ENCODE measurements around the gene SERPINB11. TPM values are rescaled to one million over a fixed set of nuclear protein-coding genes. Genes with fewer than 3 reads are reported as not detected.

Gene SERPINB11
- total RNA-seq, 1 experiment from 2014 or later, result not detected

DNA sequence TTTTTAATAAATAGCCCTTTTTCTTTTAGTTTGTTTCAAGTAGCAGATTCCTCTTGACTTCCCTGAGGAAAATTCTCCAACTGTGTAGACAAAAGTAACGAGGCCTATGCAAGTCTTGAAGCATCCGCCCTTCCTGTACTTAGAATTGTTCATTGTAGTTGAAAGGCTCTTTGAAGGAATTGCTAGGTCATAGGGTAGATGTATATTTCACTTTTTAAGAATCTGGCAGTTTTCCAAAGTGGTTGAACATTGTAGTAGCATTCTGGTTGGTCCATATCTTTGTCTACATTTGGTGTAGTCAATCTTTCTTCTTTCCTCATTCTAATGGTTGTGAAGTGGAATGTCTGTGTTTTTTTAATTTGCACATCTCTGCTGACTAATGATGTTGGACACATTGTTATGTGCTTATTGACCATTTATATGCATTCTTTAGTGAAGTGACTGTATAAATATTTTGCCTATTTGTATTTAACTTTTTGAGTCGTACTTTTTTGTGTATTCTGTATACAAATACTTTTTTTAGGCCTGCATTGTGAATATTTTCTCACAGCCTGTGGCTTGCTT lies 5.6 kb upstream of the SERPINB11 start:
- ATAC-seq (no peak), DNase-seq (ENCODE audit: low spot score) (no peak)
- peaks cover 29% of the 10 kb centered on the region for H3K9me3 Mint-ChIP-seq
- H3K36me3 Mint-ChIP-seq, result peaks cover 7% of the 10 kb centered on the region; the same call in 1 of the 2 replicates
- no peaks in the 10 kb centered on the region; the same call in 1 of the 2 replicates for H3K27me3 Mint-ChIP-seq (ENCODE audit: low read depth)
- ChIA-PET POLR2A (no interaction called here), CTCF (no interaction called here)
- H3K4me3 Mint-ChIP-seq, result no peak overlapping the region
- H3K27ac Mint-ChIP-seq, result no peak overlapping the region
- H3K4me1 Mint-ChIP-seq, result peaks cover 6% of the 10 kb centered on the region; the same call in 1 of the 2 replicates
- no peak for TF ChIP-seq TP53 (CRISPR knock-in tag; IDR thresholded peaks at IDR 0.05)
- no peak for TF ChIP-seq ZNF138 (CRISPR knock-in tag; conservative IDR thresholded peaks at IDR 0.05)
- no peak for TF ChIP-seq IRF1 (CRISPR knock-in tag; IDR thresholded peaks at IDR 0.05)
- TF ChIP-seq ATF2 (CRISPR knock-in tag; IDR thresholded peaks at IDR 0.05; ENCODE audit: borderline replicate concordance, low read depth), result no peak
- TF ChIP-seq NR1H2 (CRISPR knock-in tag; IDR thresholded peaks at IDR 0.05), result no peak
- TF ChIP-seq NFE2L1 (CRISPR knock-in tag; IDR thresholded peaks at IDR 0.05), result no peak
- no peak for TF ChIP-seq CREM (CRISPR knock-in tag; IDR thresholded peaks at IDR 0.05)
- TF ChIP-seq IRF2 (CRISPR knock-in tag; IDR thresholded peaks at IDR 0.05; ENCODE audit: borderline replicate concordance, low read depth), result no peak
- TF ChIP-seq ATF1 (CRISPR knock-in tag; IDR thresholded peaks at IDR 0.05), result no peak
- no peak for TF ChIP-seq GABPB1 (CRISPR knock-in tag; IDR thresholded peaks at IDR 0.05)
- no peak for TF ChIP-seq ZSCAN18 (CRISPR knock-in tag; IDR thresholded peaks at IDR 0.05)
- TF ChIP-seq CBFB (CRISPR knock-in tag; IDR thresholded peaks at IDR 0.05; ENCODE audit: low read depth), result no peak

DNA sequence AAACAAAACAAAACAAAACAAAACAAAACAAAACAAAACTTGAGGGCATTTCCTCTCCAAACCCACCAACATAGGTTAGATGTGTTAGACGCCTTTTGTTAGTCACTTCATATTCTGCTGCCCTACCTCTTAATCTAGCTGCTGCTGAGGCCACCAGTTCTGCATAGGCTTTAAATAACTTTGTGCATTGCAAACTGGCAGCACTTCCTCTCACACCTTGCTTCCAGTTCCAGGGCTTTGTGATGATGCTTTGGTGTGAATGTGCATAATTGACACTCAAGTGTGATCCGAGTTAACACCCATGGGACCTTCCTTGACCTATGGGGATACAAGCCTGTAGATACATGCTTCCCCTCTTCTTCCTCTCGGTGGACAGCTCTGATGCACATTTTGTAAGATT lies 2.3 kb upstream of the SERPINB11 start:
- H3K27me3 Mint-ChIP-seq (ENCODE audit: low read depth), result no peaks in the 10 kb centered on the region; the same call in 1 of the 2 replicates
- no peak overlapping the region for H3K4me3 Mint-ChIP-seq
- no peak overlapping the region for H3K27ac Mint-ChIP-seq
- DNase-seq (ENCODE audit: low spot score) (no peak), ATAC-seq (no peak)
- peaks cover 6% of the 10 kb centered on the region; the same call in 1 of the 2 replicates for H3K4me1 Mint-ChIP-seq
- POLR2A ChIA-PET, result no interaction called here
- H3K9me3 Mint-ChIP-seq, result peaks cover 4% of the 10 kb centered on the region; the same call in 1 of the 2 replicates
- no peaks in the 10 kb centered on the region for H3K36me3 Mint-ChIP-seq
- CTCF ChIA-PET, result no interaction called here
- TF ChIP-seq PRDM15 (CRISPR knock-in tag; IDR thresholded peaks at IDR 0.05) (no peak), SP1 (CRISPR knock-in tag; conservative IDR thresholded peaks at IDR 0.05) (no peak), RORB (CRISPR knock-in tag; IDR thresholded peaks at IDR 0.05) (no peak), EMX1 (CRISPR knock-in tag; IDR thresholded peaks at IDR 0.05) (no peak), RELA (CRISPR knock-in tag; IDR thresholded peaks at IDR 0.05; ENCODE audit: borderline replicate concordance) (no peak), ZNF671 (CRISPR knock-in tag; IDR thresholded peaks at IDR 0.05) (no peak), ESRRA (CRISPR knock-in tag; IDR thresholded peaks at IDR 0.05; ENCODE audit: borderline replicate concordance) (no peak), NFYB (CRISPR knock-in tag; conservative IDR thresholded peaks at IDR 0.05; ENCODE audit: low read depth) (no peak), GABPB1 (CRISPR knock-in tag; IDR thresholded peaks at IDR 0.05) (no peak), ELF4 (CRISPR knock-in tag; IDR thresholded peaks at IDR 0.05; ENCODE audit: low read depth) (no peak), TEAD4 (CRISPR knock-in tag; IDR thresholded peaks at IDR 0.05) (no peak)
- TF ChIP-seq, protein P1, sequence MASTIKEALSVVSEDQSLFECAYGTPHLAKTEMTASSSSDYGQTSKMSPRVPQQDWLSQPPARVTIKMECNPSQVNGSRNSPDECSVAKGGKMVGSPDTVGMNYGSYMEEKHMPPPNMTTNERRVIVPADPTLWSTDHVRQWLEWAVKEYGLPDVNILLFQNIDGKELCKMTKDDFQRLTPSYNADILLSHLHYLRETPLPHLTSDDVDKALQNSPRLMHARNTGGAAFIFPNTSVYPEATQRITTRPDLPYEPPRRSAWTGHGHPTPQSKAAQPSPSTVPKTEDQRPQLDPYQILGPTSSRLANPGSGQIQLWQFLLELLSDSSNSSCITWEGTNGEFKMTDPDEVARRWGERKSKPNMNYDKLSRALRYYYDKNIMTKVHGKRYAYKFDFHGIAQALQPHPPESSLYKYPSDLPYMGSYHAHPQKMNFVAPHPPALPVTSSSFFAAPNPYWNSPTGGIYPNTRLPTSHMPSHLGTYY (CRISPR knock-in tag; IDR thresholded peaks at IDR 0.05), result no peak
- TF ChIP-seq, protein P2, sequence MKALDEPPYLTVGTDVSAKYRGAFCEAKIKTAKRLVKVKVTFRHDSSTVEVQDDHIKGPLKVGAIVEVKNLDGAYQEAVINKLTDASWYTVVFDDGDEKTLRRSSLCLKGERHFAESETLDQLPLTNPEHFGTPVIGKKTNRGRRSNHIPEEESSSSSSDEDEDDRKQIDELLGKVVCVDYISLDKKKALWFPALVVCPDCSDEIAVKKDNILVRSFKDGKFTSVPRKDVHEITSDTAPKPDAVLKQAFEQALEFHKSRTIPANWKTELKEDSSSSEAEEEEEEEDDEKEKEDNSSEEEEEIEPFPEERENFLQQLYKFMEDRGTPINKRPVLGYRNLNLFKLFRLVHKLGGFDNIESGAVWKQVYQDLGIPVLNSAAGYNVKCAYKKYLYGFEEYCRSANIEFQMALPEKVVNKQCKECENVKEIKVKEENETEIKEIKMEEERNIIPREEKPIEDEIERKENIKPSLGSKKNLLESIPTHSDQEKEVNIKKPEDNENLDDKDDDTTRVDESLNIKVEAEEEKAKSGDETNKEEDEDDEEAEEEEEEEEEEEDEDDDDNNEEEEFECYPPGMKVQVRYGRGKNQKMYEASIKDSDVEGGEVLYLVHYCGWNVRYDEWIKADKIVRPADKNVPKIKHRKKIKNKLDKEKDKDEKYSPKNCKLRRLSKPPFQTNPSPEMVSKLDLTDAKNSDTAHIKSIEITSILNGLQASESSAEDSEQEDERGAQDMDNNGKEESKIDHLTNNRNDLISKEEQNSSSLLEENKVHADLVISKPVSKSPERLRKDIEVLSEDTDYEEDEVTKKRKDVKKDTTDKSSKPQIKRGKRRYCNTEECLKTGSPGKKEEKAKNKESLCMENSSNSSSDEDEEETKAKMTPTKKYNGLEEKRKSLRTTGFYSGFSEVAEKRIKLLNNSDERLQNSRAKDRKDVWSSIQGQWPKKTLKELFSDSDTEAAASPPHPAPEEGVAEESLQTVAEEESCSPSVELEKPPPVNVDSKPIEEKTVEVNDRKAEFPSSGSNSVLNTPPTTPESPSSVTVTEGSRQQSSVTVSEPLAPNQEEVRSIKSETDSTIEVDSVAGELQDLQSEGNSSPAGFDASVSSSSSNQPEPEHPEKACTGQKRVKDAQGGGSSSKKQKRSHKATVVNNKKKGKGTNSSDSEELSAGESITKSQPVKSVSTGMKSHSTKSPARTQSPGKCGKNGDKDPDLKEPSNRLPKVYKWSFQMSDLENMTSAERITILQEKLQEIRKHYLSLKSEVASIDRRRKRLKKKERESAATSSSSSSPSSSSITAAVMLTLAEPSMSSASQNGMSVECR (CRISPR knock-in tag; IDR thresholded peaks at IDR 0.05; ENCODE audit: borderline replicate concordance), result no peak

All from WTC11 (cell line).